PC-3 (cell line): ENCODE measurements around the gene BIK.

Source experiments
- EZH2phosphoT487 ChIP-seq: fragments of 300-600 bp; sonication (generic); IDR thresholded peaks from 2 replicates; pipeline ENCODE4 v1.6.1; 2018; ENCODE audit warnings: mild to moderate bottlenecking, antibody characterized with exemption, low read length, borderline replicate concordance
- TF ChIP-seq, protein P1 (sequence below): fragments of 300-600 bp; sonication (generic); conservative IDR thresholded peaks from 2 replicates; pipeline ENCODE4 v1.5.1; 2017; ENCODE audit warnings: antibody characterized with exemption, low read depth, mild to moderate bottlenecking, low read length

DNA sequence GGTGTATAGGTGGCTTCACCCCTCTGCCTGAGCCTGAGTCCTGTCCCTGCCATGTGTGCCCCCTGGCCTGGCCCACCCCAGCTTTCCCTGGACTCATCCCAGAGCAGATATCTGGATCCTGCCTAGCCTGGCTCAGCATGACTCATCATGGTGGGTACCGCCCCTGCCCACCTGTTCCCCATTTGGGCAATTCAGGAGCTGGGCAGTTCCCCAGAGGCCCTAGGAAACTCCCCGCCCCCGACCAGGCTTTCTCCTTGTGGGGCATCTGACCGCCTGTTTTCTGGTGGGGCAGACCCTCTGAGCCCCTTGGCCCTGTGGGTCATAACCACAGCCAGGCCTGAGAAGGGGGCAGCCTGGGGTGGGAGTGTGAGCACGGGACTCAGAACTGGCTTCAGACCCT lies 45.2 kb downstream of the BIK start:
- TF ChIP-seq, protein P1, sequence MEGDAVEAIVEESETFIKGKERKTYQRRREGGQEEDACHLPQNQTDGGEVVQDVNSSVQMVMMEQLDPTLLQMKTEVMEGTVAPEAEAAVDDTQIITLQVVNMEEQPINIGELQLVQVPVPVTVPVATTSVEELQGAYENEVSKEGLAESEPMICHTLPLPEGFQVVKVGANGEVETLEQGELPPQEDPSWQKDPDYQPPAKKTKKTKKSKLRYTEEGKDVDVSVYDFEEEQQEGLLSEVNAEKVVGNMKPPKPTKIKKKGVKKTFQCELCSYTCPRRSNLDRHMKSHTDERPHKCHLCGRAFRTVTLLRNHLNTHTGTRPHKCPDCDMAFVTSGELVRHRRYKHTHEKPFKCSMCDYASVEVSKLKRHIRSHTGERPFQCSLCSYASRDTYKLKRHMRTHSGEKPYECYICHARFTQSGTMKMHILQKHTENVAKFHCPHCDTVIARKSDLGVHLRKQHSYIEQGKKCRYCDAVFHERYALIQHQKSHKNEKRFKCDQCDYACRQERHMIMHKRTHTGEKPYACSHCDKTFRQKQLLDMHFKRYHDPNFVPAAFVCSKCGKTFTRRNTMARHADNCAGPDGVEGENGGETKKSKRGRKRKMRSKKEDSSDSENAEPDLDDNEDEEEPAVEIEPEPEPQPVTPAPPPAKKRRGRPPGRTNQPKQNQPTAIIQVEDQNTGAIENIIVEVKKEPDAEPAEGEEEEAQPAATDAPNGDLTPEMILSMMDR, result no peak
- no peak for TF ChIP-seq EZH2phosphoT487
